GM23338 (cell line): Measurements from ENCODE around the gene TEX29. TPM values are rescaled to one million over a fixed set of nuclear protein-coding genes. Genes with fewer than 3 reads are reported as not detected.

Experiments
- ATAC-seq: fragments of 200-7000 bp; cut with Tn5 transposase; 3 replicates; pipeline ENCODE4 v1.9.1; 2020
- DNase-seq: peaks from one replicate; pipeline ENCODE4 v3.0.0-alpha.2; 2015; ENCODE audit warnings: low spot score
- H2AFZ ChIP-seq: fragments of 200-600 bp; sonication (generic); 2 replicates; pipeline ENCODE4 v1.8.0; 2016; ENCODE audit warnings: antibody characterized with exemption, mild to moderate bottlenecking, moderate library complexity
- H3F3A ChIP-seq: fragments of 200-600 bp; sonication (generic); replicated peaks from 2 replicates; pipeline ENCODE4 v1.8.0; 2017; ENCODE audit warnings: antibody characterized with exemption, mixed run types, low read depth
- H3K27ac ChIP-seq: fragments of 200-600 bp; sonication (generic); 2 replicates; pipeline ENCODE4 v1.6.1; 2016; ENCODE audit warnings: low read depth
- H3K27me3 ChIP-seq: fragments of 200-600 bp; sonication (generic); 2 replicates; pipeline ENCODE4 v1.8.0; 2016; ENCODE audit warnings: mild to moderate bottlenecking, mixed run types, moderate library complexity; ENCODE audit not compliant: insufficient read depth
- H3K36me3 ChIP-seq: fragments of 200-600 bp; sonication (generic); 2 replicates; pipeline ENCODE4 v1.8.0; 2016; ENCODE audit warnings: mild to moderate bottlenecking; ENCODE audit not compliant: insufficient read depth
- H3K4me1 ChIP-seq: fragments of 200-600 bp; sonication (generic); 2 replicates; pipeline ENCODE4 v1.8.0; 2016; ENCODE audit warnings: mild to moderate bottlenecking, moderate library complexity; ENCODE audit not compliant: insufficient read depth
- H3K4me2 ChIP-seq: fragments of 200-600 bp; sonication (generic); 2 replicates; pipeline ENCODE4 v1.7.1; 2017; ENCODE audit warnings: mixed run types
- H3K4me3 ChIP-seq: fragments of 200-600 bp; sonication (generic); 2 replicates; pipeline ENCODE4 v1.6.1; 2016; ENCODE audit warnings: mixed run types
- H3K79me2 ChIP-seq: fragments of 200-600 bp; sonication (generic); replicated peaks from 2 replicates; pipeline ENCODE4 v1.8.0; 2017; ENCODE audit warnings: mild to moderate bottlenecking; ENCODE audit not compliant: insufficient read depth
- H3K9me2 ChIP-seq: fragments of 200-600 bp; sonication (generic); 2 replicates; pipeline ENCODE4 v1.8.0; 2017; ENCODE audit not compliant: insufficient read depth
- H4K20me1 ChIP-seq: fragments of 200-600 bp; sonication (generic); replicated peaks from 2 replicates; pipeline ENCODE4 v1.8.0; 2017; ENCODE audit warnings: mild to moderate bottlenecking; ENCODE audit not compliant: insufficient read depth
- H3K27ac Mint-ChIP-seq: 2 replicates; pipeline ENCODE4 v1.8.0; 2020; ENCODE audit warnings: inconsistent platforms, mild to moderate bottlenecking, moderate library complexity, mixed read lengths
- H3K27me3 Mint-ChIP-seq: 3 replicates; pipeline ENCODE4 v1.8.0; 2022; ENCODE audit warnings: low read depth, mild to moderate bottlenecking, moderate library complexity, mixed read lengths, inconsistent platforms; ENCODE audit not compliant: insufficient read depth, poor library complexity
- H3K36me3 Mint-ChIP-seq: 3 replicates; pipeline ENCODE4 v1.8.0; 2021; ENCODE audit warnings: low read depth, mild to moderate bottlenecking, inconsistent platforms, moderate library complexity, mixed read lengths
- H3K4me1 Mint-ChIP-seq: 3 replicates; pipeline ENCODE4 v1.8.0; 2020; ENCODE audit warnings: mild to moderate bottlenecking, inconsistent platforms, mixed read lengths
- H3K4me3 Mint-ChIP-seq: 3 replicates; pipeline ENCODE4 v1.8.0; 2021; ENCODE audit warnings: moderate library complexity, mild to moderate bottlenecking, inconsistent platforms, mixed read lengths
- H3K9me3 Mint-ChIP-seq: 3 replicates; pipeline ENCODE4 v1.8.0; 2020; ENCODE audit warnings: moderate library complexity, mild to moderate bottlenecking, inconsistent platforms, mixed read lengths
- CREB1 ChIP-seq: fragments of 250-450 bp; sonication (Bioruptor Pico); IDR thresholded peaks from 2 replicates; pipeline ENCODE4 v1.5.0; 2020; ENCODE audit warnings: low read depth, mild to moderate bottlenecking, moderate library complexity
- EZH2 ChIP-seq: fragments of 200-600 bp; sonication (generic); IDR thresholded peaks from one replicate; pipeline ENCODE4 v1.8.0; 2017; ENCODE audit warnings: antibody characterized with exemption, mild to moderate bottlenecking, low read depth; ENCODE audit not compliant: unreplicated experiment
- EZH2phosphoT487 ChIP-seq: fragments of 200-600 bp; sonication (generic); IDR thresholded peaks from one replicate; pipeline ENCODE4 v1.8.1; 2018; ENCODE audit warnings: antibody characterized with exemption; ENCODE audit not compliant: unreplicated experiment
- JUNB ChIP-seq: IDR thresholded peaks from one replicate; pipeline ENCODE4 v1.6.1; 2016; ENCODE audit warnings: antibody characterized with exemption; ENCODE audit not compliant: unreplicated experiment
- NANOG ChIP-seq: IDR thresholded peaks from 2 replicates; pipeline ENCODE4 v1.6.1; 2016; ENCODE audit warnings: antibody characterized with exemption, borderline replicate concordance
- REST ChIP-seq: IDR thresholded peaks from one replicate; pipeline ENCODE4 v1.6.1; 2018; ENCODE audit warnings: antibody characterized with exemption; ENCODE audit not compliant: unreplicated experiment
- ZNF114 ChIP-seq: fragments of 250-450 bp; sonication (Bioruptor Pico); IDR thresholded peaks from 2 replicates; pipeline ENCODE4 v1.5.0; 2020; ENCODE audit warnings: mild to moderate bottlenecking, moderate library complexity
- ZNF331 ChIP-seq: fragments of 250-450 bp; sonication (Bioruptor Pico); IDR thresholded peaks from 2 replicates; pipeline ENCODE4 v1.5.0; 2020; ENCODE audit warnings: low read depth, mild to moderate bottlenecking, moderate library complexity
- ZNF462 ChIP-seq: fragments of 250-450 bp; sonication (Bioruptor Pico); IDR thresholded peaks from 2 replicates; pipeline ENCODE4 v1.5.0; 2020; ENCODE audit warnings: mild to moderate bottlenecking, moderate library complexity
- polyA plus RNA-seq: library from polyadenylated mRNA; unstranded; fragments of >200 nt; fragmentation: Nextera tagmentation; extraction: Ambion mirVana; gene quantifications from 2 replicates; pipeline ENCODE4 v1.2.1, GENCODE V29; 2016
- total RNA-seq: library from RNA; depleted of rRNA; stranded (reverse); fragments of >200 nt; shearing (Covaris generic); gene quantifications from 2 replicates; pipeline ENCODE4 v1.2.3, GENCODE V29; 2014

The TEX29 gene
- total and polyA plus RNA-seq, 2 experiments from 2014 or later: 0.31 TPM; not detected in 1

- TF ChIP-seq REST (no peak), EZH2 (no peak), NANOG (no peak), EZH2phosphoT487 (no peak)
These were observed 43.1 kb downstream of the TEX29 start (continued) for GRCh38 chr13:111363591-111363990.

GRCh38 chr13:111365149-111366005, 44.9 kb downstream of the TEX29 start:
- Histone ChIP-seq H3K4me1 (no peaks in the 10 kb centered on the region), H3K4me3 (no peak overlapping the region), H3K36me3 (no peaks in the 10 kb centered on the region), H3K9me2 (no peaks in the 10 kb centered on the region), H3K4me2 (no peak overlapping the region), H3K27ac (no peak overlapping the region), H3F3A (no peaks in the 10 kb centered on the region), H3K79me2 (no peaks in the 10 kb centered on the region), H2AFZ (no peak overlapping the region), H3K27me3 (no peaks in the 10 kb centered on the region), H4K20me1 (no peaks in the 10 kb centered on the region)
- Mint-ChIP-seq H3K36me3 (no peaks in the 10 kb centered on the region; the same call in 2 of the 3 replicates), H3K27me3 (peaks cover 14% of the 10 kb centered on the region), H3K4me3 (no peak overlapping the region), H3K4me1 (no peaks in the 10 kb centered on the region; the same call in 2 of the 3 replicates), H3K27ac (no peak overlapping the region), H3K9me3 (peaks cover 4% of the 10 kb centered on the region; the same call in 1 of the 3 replicates)
- DNase-seq: no peak
- no peak for ATAC-seq
- TF ChIP-seq CREB1 (CRISPR knock-in tag) (no peak), ZNF462 (CRISPR knock-in tag) (no peak), REST (no peak), ZNF331 (no peak), EZH2 (no peak), JUNB (no peak), ZNF114 (CRISPR knock-in tag) (no peak), EZH2phosphoT487 (no peak)
